HEK293T (cell line): ENCODE measurements around the gene OVOL3.
A peak's percentile ranks its signal among the peaks of the same experiment; 100 is the strongest.
"Not testable (repeated sequence)": the region's sequence is repeated elsewhere in the genome, so short reads cannot be mapped to it uniquely, and the experiment has no call there.

Experiments
- CTCF ChIA-PET: fragments of 350-600 bp; formaldehyde crosslinking; extraction: SDS; loops from one replicate; lab custom pipeline; 2021; ENCODE audit warnings: antibody characterized with exemption, inconsistent platforms; lab: Yijun Ruan, JAX
- POLR2A ChIA-PET: fragments of 350-600 bp; formaldehyde crosslinking; extraction: SDS; loops from one replicate; lab custom pipeline; 2020; ENCODE audit warnings: antibody characterized with exemption, inconsistent platforms; lab: Yijun Ruan, JAX
- DNase-seq: peaks from one replicate; pipeline ENCODE4 v3.0.0; 2012; ENCODE audit warnings: mixed read lengths; ENCODE audit errors: extremely low spot score
- ARNT ChIP-seq: fragments of 450-650 bp; IDR thresholded peaks from 2 replicates; pipeline ENCODE4 v1.6.1; 2017; ENCODE audit warnings: mild to moderate bottlenecking
- BHLHE40 ChIP-seq: fragments of 450-650 bp; IDR thresholded peaks from 2 replicates; pipeline ENCODE4 v1.6.1; 2016; ENCODE audit warnings: mild to moderate bottlenecking, moderate library complexity, borderline replicate concordance
- CTBP1 ChIP-seq: fragments of 450-650 bp; IDR thresholded peaks from 2 replicates; pipeline ENCODE4 v1.6.1; 2016; ENCODE audit warnings: borderline replicate concordance
- ELF4 ChIP-seq: fragments of 450-650 bp; IDR thresholded peaks from 2 replicates; pipeline ENCODE4 v1.6.1; 2017; ENCODE audit warnings: antibody characterized with exemption
- FOXA1 ChIP-seq: fragments of 450-650 bp; IDR thresholded peaks from 2 replicates; pipeline ENCODE4 v1.6.1; 2016; ENCODE audit warnings: mild to moderate bottlenecking
- FOXK2 ChIP-seq: fragments of 450-650 bp; IDR thresholded peaks from 2 replicates; pipeline ENCODE4 v1.6.1; 2016; ENCODE audit warnings: mild to moderate bottlenecking
- FOXM1 ChIP-seq: fragments of 450-650 bp; IDR thresholded peaks from 2 replicates; pipeline ENCODE4 v1.6.1; 2017; ENCODE audit warnings: mild to moderate bottlenecking, borderline replicate concordance
- HDGF ChIP-seq: fragments of 450-650 bp; IDR thresholded peaks from 2 replicates; pipeline ENCODE4 v1.6.1; 2017; ENCODE audit warnings: antibody characterized with exemption, borderline replicate concordance
- L3MBTL2 ChIP-seq: fragments of 450-650 bp; conservative IDR thresholded peaks from 2 replicates; pipeline ENCODE4 v1.6.1; 2016; ENCODE audit warnings: mild to moderate bottlenecking
- LEF1 ChIP-seq: fragments of 450-650 bp; IDR thresholded peaks from 2 replicates; pipeline ENCODE4 v1.6.1; 2017; ENCODE audit warnings: mild to moderate bottlenecking, borderline replicate concordance
- NFRKB ChIP-seq: fragments of 450-650 bp; IDR thresholded peaks from 2 replicates; pipeline ENCODE4 v1.6.1; 2016; ENCODE audit warnings: mild to moderate bottlenecking, moderate library complexity
- SP1 ChIP-seq: fragments of 450-650 bp; IDR thresholded peaks from 2 replicates; pipeline ENCODE4 v1.6.1; 2017
- SUZ12 ChIP-seq: fragments of 450-650 bp; IDR thresholded peaks from 2 replicates; pipeline ENCODE4 v1.6.1; 2016; ENCODE audit warnings: mild to moderate bottlenecking
- TARDBP ChIP-seq: fragments of 450-650 bp; IDR thresholded peaks from 2 replicates; pipeline ENCODE4 v1.6.1; 2016
- ZNF384 ChIP-seq: fragments of 450-650 bp; IDR thresholded peaks from 2 replicates; pipeline ENCODE4 v1.6.1; 2016
- TF ChIP-seq, protein P1 (sequence below): fragments of 450-650 bp; IDR thresholded peaks from 2 replicates; pipeline ENCODE4 v1.6.1; 2016

The OVOL3 gene

GRCh38 chr19:36125557-36125956 lies 14.6 kb downstream of the OVOL3 start:
- CTCF ChIA-PET, result no interaction called here
- no peak for DNase-seq
- POLR2A ChIA-PET, result interaction anchor here (4.6 kb wide), 1 partner anchor 10 kb away, joined by 39 read pairs; the partner anchor contains the start of genes POLR2I and TBCB
- TF ChIP-seq LEF1, result no peak
- TF ChIP-seq CTBP1, result no peak
- no peak for TF ChIP-seq NFRKB
- TF ChIP-seq, protein P1, sequence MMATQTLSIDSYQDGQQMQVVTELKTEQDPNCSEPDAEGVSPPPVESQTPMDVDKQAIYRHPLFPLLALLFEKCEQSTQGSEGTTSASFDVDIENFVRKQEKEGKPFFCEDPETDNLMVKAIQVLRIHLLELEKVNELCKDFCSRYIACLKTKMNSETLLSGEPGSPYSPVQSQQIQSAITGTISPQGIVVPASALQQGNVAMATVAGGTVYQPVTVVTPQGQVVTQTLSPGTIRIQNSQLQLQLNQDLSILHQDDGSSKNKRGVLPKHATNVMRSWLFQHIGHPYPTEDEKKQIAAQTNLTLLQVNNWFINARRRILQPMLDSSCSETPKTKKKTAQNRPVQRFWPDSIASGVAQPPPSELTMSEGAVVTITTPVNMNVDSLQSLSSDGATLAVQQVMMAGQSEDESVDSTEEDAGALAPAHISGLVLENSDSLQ, result no peak
- TF ChIP-seq ELF4, result no peak
- TF ChIP-seq ARNT, result no peak
- no peak for TF ChIP-seq TARDBP
- no peak for TF ChIP-seq FOXK2
- no peak for TF ChIP-seq BHLHE40
- TF ChIP-seq FOXM1, result no peak
- no peak for TF ChIP-seq FOXA1
- TF ChIP-seq SUZ12, result no peak

DNA sequence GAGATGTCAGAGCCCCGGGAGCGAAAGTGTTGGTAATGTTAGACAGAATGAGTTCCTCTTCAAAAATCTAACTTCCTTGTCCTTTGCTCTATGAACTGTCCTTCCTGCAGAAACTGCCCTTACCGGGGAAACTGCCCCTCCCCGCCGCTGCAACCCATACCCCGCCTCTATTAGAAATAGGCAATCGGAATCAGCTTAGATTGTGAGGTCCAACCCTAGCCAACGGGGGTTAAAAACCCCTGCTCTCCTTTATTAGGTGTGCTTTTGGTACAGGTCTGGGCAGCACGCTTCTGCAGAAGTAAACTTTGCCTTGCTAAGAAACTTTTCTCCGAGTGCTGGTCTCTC lies 17.4 kb downstream of the OVOL3 start:
- ChIA-PET CTCF (interaction anchor here (0.5 to 1.1 kb wide), 10 partner anchors 8 to 474 kb away, joined by 3 to 8 read pairs (median 4); partner anchors contain the start of gene POLR2I), POLR2A (interaction anchor here (0.9 to 4.6 kb wide), 15 partner anchors 8 to 722 kb away, joined by 3 to 39 read pairs (median 3); partner anchors contain the start of genes ALKBH6, CAPNS1, POLR2I and TBCB)
- no peak for DNase-seq
- 0 out of 2 replicates have a peak, but pooled peaks have one; percentile 49 for TF ChIP-seq L3MBTL2
- no peak for TF ChIP-seq ZNF384

- CTCF ChIA-PET, DNase-seq: not testable (repeated sequence)
- POLR2A ChIA-PET, result interaction anchor here (1.6 kb wide), 1 partner anchor 9 kb away, joined by 9 read pairs; the partner anchor contains the start of gene CAPNS1
Observed at GRCh38 chr19:36131221-36131620, 20.3 kb downstream of the OVOL3 start.

DNA sequence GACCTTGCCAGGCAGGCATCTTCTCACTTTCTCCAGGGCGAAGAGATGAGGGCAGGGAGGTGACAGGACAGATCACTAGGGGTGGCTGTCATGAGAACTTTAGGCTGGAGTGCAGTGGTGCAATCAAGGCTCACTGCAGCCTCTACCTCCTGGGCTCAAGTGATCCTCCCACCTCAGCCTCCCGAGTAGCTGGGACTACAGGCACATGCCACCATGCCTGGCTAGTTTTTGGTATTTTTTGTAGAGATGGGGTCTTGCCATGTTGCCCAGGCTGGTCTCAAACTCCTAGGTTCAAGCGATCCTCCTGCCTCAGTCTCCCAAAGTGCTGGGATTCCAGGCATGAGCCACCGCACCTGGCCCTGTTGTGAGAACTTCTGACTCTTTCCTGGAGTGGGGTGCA lies 23.9 kb downstream of the OVOL3 start:
- CTCF ChIA-PET, result not testable (repeated sequence)

GRCh38 chr19:36136964-36137686 lies 26.2 kb downstream of the OVOL3 start:
- CTCF ChIA-PET, result interaction anchor here (0.7 kb wide), 2 partner anchors 9 to 49 kb away, joined by 3 to 5 read pairs; no protein-coding TSS in a partner anchor
- TF ChIP-seq, protein P1, result no peak
- TF ChIP-seq ZNF384, result no peak
- no peak for TF ChIP-seq L3MBTL2
- TF ChIP-seq TARDBP, result no peak
- no peak for TF ChIP-seq SUZ12
- TF ChIP-seq HDGF, result no peak
- TF ChIP-seq FOXK2, result no peak
- no peak for TF ChIP-seq BHLHE40
- no peak for TF ChIP-seq ARNT
- TF ChIP-seq FOXM1, result no peak
- TF ChIP-seq CTBP1, result no peak
- no peak for TF ChIP-seq NFRKB
- no peak for TF ChIP-seq FOXA1
- no peak for TF ChIP-seq ELF4
- TF ChIP-seq SP1, result no peak
- TF ChIP-seq LEF1, result no peak
- DNase-seq, result no peak
- POLR2A ChIA-PET, result interaction anchor here (0.9 to 3.2 kb wide), 3 partner anchors 9 to 78 kb away, joined by 3 to 23 read pairs (median 5); partner anchors contain the start of genes POLR2I, TBCB, ZNF146 and ZNF565

More for the DNA sequence above, 23.9 kb downstream of the OVOL3 start:
- POLR2A ChIA-PET, DNase-seq: not testable (repeated sequence)

- ChIA-PET POLR2A (interaction anchor here (0.7 to 2.0 kb wide), 7 partner anchors 8 to 30 kb away, joined by 3 to 18 read pairs (median 7); partner anchors contain the start of genes POLR2I and TBCB), CTCF (interaction anchor here (0.5 kb wide), 1 partner anchor 306 kb away, joined by 3 read pairs; no protein-coding TSS in a partner anchor)
- TF ChIP-seq, protein P1, result no peak
- TF ChIP-seq CTBP1 (no peak), SUZ12 (no peak), SP1 (no peak), BHLHE40 (no peak), TARDBP (no peak), ELF4 (no peak), ARNT (no peak)
- DNase-seq, result no peak
Observed at GRCh38 chr19:36139120-36139472, 28.2 kb downstream of the OVOL3 start.
